Measurements from ENCODE around the gene CAPN14.

CAPN14 gene, protein sequence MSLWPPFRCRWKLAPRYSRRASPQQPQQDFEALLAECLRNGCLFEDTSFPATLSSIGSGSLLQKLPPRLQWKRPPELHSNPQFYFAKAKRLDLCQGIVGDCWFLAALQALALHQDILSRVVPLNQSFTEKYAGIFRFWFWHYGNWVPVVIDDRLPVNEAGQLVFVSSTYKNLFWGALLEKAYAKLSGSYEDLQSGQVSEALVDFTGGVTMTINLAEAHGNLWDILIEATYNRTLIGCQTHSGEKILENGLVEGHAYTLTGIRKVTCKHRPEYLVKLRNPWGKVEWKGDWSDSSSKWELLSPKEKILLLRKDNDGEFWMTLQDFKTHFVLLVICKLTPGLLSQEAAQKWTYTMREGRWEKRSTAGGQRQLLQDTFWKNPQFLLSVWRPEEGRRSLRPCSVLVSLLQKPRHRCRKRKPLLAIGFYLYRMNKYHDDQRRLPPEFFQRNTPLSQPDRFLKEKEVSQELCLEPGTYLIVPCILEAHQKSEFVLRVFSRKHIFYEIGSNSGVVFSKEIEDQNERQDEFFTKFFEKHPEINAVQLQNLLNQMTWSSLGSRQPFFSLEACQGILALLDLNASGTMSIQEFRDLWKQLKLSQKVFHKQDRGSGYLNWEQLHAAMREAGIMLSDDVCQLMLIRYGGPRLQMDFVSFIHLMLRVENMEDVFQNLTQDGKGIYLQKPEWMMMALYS

GRCh38 chr2:31217465-31218200, at the start of gene CAPN14:
CAPN14 (minus strand) TSS chr2:31217515; CDS start chr2:31205447, 12,068 bp downstream.
- no peak for DNase-seq

DNA sequence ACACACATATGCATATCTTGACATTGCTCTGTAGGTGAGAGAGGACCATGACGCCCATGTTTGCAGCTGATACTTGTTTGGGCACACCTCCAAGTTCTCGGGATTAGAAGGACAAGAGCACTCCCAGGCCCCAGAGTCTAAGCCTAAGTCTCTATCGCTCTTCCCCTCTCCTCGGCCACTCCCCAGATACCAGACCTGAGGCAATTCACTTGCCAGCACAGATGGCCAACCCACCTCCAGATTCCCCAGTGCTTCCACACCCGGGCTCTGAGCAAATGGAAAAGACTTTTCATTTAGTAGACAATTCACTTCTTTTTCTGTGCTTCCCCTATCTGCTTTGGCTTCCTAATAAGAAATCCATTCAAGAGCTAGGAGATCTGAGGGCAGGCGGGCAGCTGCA, 49.5 kb upstream of the CAPN14 start:
- no peak for DNase-seq

GRCh38 chr2:31265234-31265633, 47.9 kb upstream of the CAPN14 start:
- no peak for DNase-seq

- no peak for DNase-seq
These were observed 46.4 kb upstream of the CAPN14 start for GRCh38 chr2:31263636-31264190.

DNA sequence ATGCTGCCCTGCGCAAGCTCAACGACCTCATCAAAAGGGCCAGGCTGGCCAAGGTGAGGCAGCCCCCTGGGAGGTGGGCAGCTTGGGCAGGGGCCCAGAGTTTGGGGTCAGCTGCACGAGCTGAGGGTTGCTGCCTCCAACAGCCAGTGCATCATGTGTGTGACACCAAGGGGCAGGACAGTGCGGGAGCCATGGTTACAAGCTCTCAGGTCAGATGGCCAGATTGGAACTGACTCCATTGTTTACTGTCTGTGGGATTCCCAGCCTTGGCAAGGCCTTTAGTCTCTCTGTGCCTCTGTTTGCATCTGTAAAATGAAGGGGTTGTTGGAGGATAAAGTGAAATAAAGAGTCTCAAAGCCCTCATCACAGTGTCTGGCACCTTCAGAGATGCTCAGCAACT, 43.6 kb upstream of the CAPN14 start:
- no peak for DNase-seq

DNA sequence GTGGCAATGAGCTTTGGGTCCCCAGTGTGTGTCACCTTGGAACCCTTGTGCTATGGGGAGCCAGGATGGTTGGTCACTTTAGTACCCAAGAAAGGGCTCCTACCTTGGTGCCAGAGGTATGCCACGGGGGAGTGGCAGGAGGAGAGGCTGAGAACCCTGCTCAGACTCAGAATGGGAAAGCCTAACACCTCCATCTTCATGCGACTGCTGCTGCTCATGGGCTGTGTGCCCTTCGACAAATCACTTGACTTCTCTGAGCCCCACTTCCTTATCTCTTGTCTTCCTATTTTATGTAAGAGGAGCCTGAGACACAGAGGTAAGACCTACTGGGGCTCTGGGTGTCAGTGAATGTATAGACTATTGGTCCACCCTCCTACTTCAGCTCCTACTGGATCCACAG, 41.8 kb upstream of the CAPN14 start:
- no peak for DNase-seq

DNA sequence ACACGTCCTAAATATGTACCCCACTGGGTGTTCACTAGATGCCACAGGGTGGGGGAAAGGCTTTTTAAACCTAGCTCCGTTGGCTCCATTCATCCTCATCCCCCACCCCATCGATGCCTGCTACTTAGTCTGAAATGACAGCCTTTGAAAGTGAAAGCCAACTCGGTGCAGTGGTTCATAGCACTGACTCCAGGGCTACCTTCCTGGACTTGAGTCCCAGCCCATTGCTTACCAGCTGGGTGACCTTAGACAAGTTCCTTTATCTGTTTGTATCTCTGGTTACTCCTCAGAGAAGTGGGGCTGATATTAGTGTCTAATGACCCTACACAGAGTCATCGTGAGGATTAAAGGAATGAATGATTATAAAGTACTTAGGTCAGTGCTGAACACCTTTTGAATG, 41.0 kb upstream of the CAPN14 start:
- no peak for DNase-seq

DNA sequence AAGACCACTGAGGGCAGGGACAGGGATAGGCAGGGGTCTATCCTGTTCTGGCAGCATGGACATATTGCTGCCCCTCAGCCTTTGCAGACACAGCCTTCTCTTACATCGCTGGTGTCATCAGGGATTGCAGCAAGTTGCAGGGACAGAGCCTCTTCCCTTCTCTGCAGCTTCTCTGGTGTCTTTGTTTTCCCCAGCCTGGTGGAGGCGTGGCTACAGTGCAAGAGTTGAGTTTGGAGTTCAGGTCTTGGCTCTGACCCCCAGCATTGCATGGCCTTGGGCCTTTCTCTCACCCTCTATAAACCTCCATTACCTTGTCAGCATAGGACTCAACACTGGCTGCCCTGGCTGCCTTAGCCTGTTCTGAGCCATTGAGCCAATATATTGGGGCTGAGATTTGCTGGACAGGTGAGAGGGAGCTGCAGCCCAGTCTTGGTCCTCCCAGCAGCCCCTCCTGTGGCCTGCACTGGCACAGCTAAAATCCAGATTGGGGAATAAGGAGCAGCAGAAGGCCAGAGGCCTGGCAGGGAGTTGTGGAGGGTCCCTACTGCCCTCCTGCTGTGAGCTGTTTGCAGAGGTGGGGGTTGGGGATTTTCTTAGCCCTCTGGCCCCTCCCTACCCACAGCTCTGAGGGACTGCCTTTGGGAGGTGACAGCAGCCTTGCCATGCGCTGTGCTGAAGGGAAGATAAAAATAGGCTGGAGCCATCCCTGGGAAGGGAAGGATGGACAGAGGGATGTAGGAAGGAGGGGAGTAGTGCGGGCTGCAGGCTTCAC, 39.5 kb upstream of the CAPN14 start:
- no peak for DNase-seq

DNA sequence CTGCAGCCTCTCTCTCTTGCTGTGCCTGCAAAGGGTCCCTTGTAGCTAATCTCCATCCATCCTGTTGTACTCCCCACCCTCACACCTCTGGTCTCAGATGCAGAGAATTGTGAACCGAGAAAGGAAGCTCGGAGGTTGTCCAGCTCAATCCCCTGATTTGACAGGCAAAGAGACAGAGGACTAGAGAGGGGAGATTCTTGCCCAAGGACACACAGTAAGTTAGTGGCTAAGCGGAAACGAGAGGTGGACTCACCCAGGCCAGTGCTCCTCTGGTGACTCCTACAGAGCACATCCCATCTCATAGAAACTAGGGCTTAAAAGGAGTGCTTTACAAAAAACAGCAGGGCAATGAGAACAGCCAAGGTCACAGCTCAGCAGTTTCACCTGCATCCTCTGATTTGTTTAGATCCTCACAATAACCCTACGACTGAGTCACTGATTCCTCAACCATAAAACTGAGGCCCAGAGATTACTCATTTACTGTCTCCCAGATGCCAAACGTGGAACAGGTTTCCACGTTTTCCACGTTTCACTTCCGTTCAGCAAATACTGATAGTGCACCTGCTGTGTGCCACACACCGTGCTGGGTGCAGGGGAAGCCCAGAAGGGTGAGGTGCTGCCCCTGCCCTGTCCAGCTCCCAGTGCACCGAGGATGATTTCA, 38.7 kb upstream of the CAPN14 start:
- DNase-seq = no peak

- DNase-seq = no peak
These were observed 37.2 kb upstream of the CAPN14 start for GRCh38 chr2:31254237-31255203.

GRCh38 chr2:31253356-31254131, 36.2 kb upstream of the CAPN14 start:
- DNase-seq = no peak

GRCh38 chr2:31251851-31252250, 34.5 kb upstream of the CAPN14 start:
- DNase-seq = no peak

DNA sequence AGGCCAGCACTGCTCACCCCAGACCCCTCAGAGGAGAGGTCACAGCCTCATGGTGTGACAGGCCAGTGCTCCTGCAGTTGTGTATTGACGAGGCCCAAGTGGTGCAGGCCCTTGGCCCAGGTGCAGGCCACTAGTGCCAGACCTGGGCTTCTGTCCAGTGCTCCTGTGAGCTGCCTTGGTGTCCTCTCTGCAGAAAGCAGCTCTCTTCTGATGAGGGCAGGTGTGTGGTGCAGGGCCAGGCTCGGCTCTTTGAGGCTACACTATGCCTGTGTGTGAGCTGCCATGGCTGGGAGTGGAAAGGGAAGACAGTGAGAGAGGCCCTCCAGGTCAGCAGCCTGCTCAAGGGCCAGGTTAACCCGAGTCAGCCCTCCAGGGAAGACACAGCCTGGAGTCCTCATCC, 33.7 kb upstream of the CAPN14 start:
- DNase-seq = no peak

GRCh38 chr2:31249009-31249690, 31.8 kb upstream of the CAPN14 start:
- DNase-seq = no peak

GRCh38 chr2:31248139-31248538, 30.8 kb upstream of the CAPN14 start:
- DNase-seq = no peak

DNA sequence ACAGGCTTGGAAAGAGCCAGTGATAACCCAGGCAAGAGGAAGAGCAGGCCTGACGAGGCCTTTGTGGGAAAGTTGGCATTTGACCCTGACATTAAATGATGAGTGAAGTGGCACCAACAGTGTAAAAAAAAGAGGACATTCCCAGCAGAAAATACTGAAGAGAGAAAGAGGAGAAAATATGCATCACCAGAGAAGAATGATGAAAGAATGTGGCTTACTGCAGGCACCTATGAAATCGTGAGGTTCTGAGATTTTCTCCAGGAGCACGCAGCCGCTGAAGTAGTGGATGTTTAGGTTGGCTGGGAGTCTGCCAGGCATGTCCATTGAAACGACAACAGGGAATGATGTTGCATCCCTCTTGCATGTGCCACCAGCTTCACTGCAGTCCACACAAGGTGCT, 30.4 kb upstream of the CAPN14 start:
- no peak for DNase-seq

DNA sequence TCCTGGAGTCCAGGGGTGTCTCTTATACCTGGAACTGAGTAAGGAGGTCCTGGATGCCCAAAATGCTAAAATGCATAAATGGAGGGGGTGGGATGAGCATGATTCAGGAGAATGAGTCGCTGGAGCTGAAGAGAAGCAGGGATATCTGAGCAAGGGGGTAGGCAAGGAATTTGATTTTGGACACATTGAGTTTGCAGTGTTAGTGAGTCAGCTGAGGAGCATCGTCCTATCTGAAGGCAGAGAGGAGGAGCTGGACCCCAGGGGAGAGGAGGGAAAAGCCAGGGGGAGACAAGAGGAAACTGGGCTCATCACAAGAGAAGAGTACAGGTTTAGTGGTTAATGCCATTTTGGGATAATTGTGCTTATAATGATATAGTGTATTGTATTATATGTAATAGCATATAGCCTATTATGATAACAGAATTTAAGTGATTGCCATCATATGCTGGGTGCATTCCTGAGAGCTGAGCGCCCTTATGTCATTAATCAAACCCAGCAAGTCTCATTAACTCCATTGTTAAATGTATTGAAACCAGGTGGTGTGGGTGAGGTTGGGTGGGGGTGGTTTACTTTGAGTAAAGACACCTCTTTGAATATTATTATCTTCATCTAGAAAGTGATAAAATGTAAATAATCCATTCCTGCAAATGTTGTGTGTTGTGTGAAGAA, 29.0 kb upstream of the CAPN14 start:
- DNase-seq = no peak

- DNase-seq = no peak
These were observed 26.8 kb upstream of the CAPN14 start for GRCh38 chr2:31244101-31244500.

DNA sequence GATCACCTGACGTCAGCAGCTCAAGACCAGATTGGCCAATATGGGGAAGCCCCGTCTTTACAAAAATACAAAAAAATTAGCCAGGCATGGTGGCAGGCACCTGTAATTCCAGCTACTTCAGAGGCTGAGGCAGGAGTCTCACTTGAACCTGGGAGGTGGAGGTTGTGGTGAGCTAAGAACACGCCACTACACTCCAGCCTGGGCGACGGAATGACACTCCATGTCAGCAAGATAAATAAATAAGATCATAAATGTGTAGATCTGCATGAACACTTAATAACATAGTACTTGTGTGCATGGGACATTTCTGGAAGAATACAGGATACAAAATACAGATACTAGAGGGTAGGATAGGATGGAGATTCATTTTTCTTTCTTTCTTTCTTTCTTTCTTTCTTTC, 25.7 kb upstream of the CAPN14 start:
- no peak for DNase-seq
